Brain microvascular endothelial cell (primary cell): Measurements from ENCODE around the gene MYL11.

Experiments
- DNase-seq: peaks from one replicate; pipeline ENCODE4 v3.0.0-alpha.2; 2020
- H3K27ac ChIP-seq: fragments of 250-450 bp; sonication (Bioruptor Pico); 2 replicates; pipeline ENCODE4 v1.5.1; 2020; ENCODE audit warnings: mild to moderate bottlenecking, moderate library complexity
- H3K27me3 ChIP-seq: fragments of 250-450 bp; sonication (Bioruptor Pico); replicated peaks from 2 replicates; pipeline ENCODE4 v1.5.1; 2020; ENCODE audit warnings: mild to moderate bottlenecking
- H3K36me3 ChIP-seq: fragments of 250-450 bp; sonication (Bioruptor Pico); replicated peaks from 2 replicates; pipeline ENCODE4 v1.5.1; 2020; ENCODE audit warnings: mild to moderate bottlenecking
- H3K4me3 ChIP-seq: 2 replicates; pipeline ENCODE4 v1.5.1; 2011; ENCODE audit warnings: low read depth, mild to moderate bottlenecking, control low read depth, low read length, moderate library complexity
- CTCF ChIP-seq: IDR thresholded peaks from 2 replicates; pipeline ENCODE4 v1.5.1; 2011; ENCODE audit warnings: low read depth, mild to moderate bottlenecking, moderate library complexity, low read length, control low read depth, inconsistent platforms; ENCODE audit errors: missing control alignments
- in situ Hi-C: cut with HindIII; loops from 2 replicates; pipeline ENCODE4 v1.10.0; 2017; ENCODE audit warnings: low sequenced_read_pairs, low pct_ligation_motif_present

Gene MYL11

GRCh38 chr16:30377812-30378235 lies 3.2 kb downstream of the MYL11 start:
- Histone ChIP-seq H3K4me3 (peak overlapping the region; percentile 57), H3K27ac (peak overlapping the region; percentile 97), H3K36me3 (no peaks in the 10 kb centered on the region), H3K27me3 (no peaks in the 10 kb centered on the region)
- no peak for TF ChIP-seq CTCF
- DNase-seq: peak; percentile 82
- in situ Hi-C loops: no loop called here

GRCh38 chr16:30378236-30379157 lies 3.9 kb downstream of the MYL11 start:
- no peaks in the 10 kb centered on the region for H3K27me3 ChIP-seq
- peak overlapping the region; percentile 79 for H3K4me3 ChIP-seq
- H3K27ac ChIP-seq: peak overlapping the region; percentile 97
- peak; percentile 97 for DNase-seq
- no peaks in the 10 kb centered on the region for H3K36me3 ChIP-seq
- TF ChIP-seq CTCF: peak; percentile 56
- in situ Hi-C loops: no loop called here

- Histone ChIP-seq H3K27me3 (no peaks in the 10 kb centered on the region), H3K36me3 (no peaks in the 10 kb centered on the region), H3K27ac (no peak overlapping the region), H3K4me3 (peak overlapping the region; percentile 79)
- no peak for DNase-seq
- in situ Hi-C loops: no loop called here
- no peak for TF ChIP-seq CTCF
Measured at GRCh38 chr16:30379158-30379783, 4.7 kb downstream of the MYL11 start.

- Histone ChIP-seq H3K27me3 (no peaks in the 10 kb centered on the region), H3K27ac (no peak overlapping the region), H3K36me3 (no peaks in the 10 kb centered on the region), H3K4me3 (no peak overlapping the region)
- no peak for TF ChIP-seq CTCF
- no peak for DNase-seq
- in situ Hi-C loops: no loop called here
Measured at GRCh38 chr16:30380072-30380802, 5.6 kb downstream of the MYL11 start.

GRCh38 chr16:30380803-30381208 lies 6.2 kb downstream of the MYL11 start:
- in situ Hi-C loops: no loop called here
- TF ChIP-seq CTCF: no peak
- H3K27me3 ChIP-seq: no peaks in the 10 kb centered on the region
- no peak overlapping the region for H3K27ac ChIP-seq
- no peak overlapping the region for H3K4me3 ChIP-seq
- no peak for DNase-seq
- no peaks in the 10 kb centered on the region for H3K36me3 ChIP-seq
